ENCODE measurements around the gene CFAP161.
A peak's percentile ranks its signal among the peaks of the same experiment; 100 is the strongest.

Gene CFAP161

GRCh38 chr15:81188354-81188753, 54.3 kb downstream of the CFAP161 start:
- WGBS (ENCODE audit: extremely low coverage, insufficient coverage, insufficient read length) = no CpG with 5 or more reads among the region's 8 CpGs
- Histone ChIP-seq H3K79me2 (ENCODE audit: control insufficient read depth, insufficient read depth, low read length, poor library complexity) (no peaks in the 10 kb centered on the region), H3K14ac (ENCODE audit: low read length) (no peak overlapping the region)

GRCh38 chr15:81189583-81190283, 55.7 kb downstream of the CFAP161 start:
- no peaks in the 10 kb centered on the region for H3K9me3 ChIP-seq (ENCODE audit: insufficient read depth, low read depth, low read length)
- no peaks in the 10 kb centered on the region for H3K36me3 ChIP-seq (ENCODE audit: control insufficient read depth in 1 of 2, insufficient read depth in 2 of 2, low read length in 2 of 2)
- no peak overlapping the region for H3K14ac ChIP-seq (ENCODE audit: low read length)
- DNase-seq = peak; percentile 60 to 77
- no peak overlapping the region for H3K9ac ChIP-seq (ENCODE audit: low read length)
- no CpG with 5 or more reads among the region's 11 CpGs for WGBS (ENCODE audit: extremely low coverage, insufficient coverage, insufficient read length)
- no peak overlapping the region for H2BK120ac ChIP-seq (ENCODE audit: insufficient read depth, low read length, poor library complexity)
- H4K12ac ChIP-seq (ENCODE audit: low read depth, low read length) = no peak overlapping the region
- H3K18ac ChIP-seq (ENCODE audit: low read length) = no peak overlapping the region
- no peak overlapping the region for H4K8ac ChIP-seq (ENCODE audit: low read depth, low read length)
- no peaks in the 10 kb centered on the region for H3K79me1 ChIP-seq (ENCODE audit: low read length)
- H2AK5ac ChIP-seq (ENCODE audit: low read length) = no peak overlapping the region
- H3K27ac ChIP-seq (ENCODE audit: low read depth, low read length) = no peak overlapping the region
- no peak overlapping the region for H4K91ac ChIP-seq (ENCODE audit: low read depth, low read length)
- H2AFZ ChIP-seq (ENCODE audit: insufficient read depth, low read length, poor library complexity) = no peak overlapping the region
- no peaks in the 10 kb centered on the region for H3K79me2 ChIP-seq (ENCODE audit: control insufficient read depth, insufficient read depth, low read length, poor library complexity)
- no peak overlapping the region for H3K23ac ChIP-seq (ENCODE audit: low read length)
- no peaks in the 10 kb centered on the region for H3K27me3 ChIP-seq (ENCODE audit: insufficient read depth, low read length)
- H3K4me3 ChIP-seq (ENCODE audit: low read depth, low read length) = no peak overlapping the region
- no peak overlapping the region for H3K4ac ChIP-seq (ENCODE audit: low read depth, low read length)
- H3K4me1 ChIP-seq (ENCODE audit: control insufficient read depth in 1 of 2, insufficient read depth in 2 of 2, low read length in 2 of 2) = no peaks in the 10 kb centered on the region
- H3K4me2 ChIP-seq (ENCODE audit: low read length) = no peak overlapping the region
- no peak overlapping the region for H2BK12ac ChIP-seq (ENCODE audit: low read length)
- H2BK5ac ChIP-seq (ENCODE audit: low read depth, low read length, poor library complexity) = no peak overlapping the region

More at GRCh38 chr15:81188354-81188753, 54.3 kb downstream of the CFAP161 start:
- Histone ChIP-seq H4K12ac (ENCODE audit: low read depth, low read length) (no peak overlapping the region), H4K8ac (ENCODE audit: low read depth, low read length) (no peak overlapping the region), H3K23ac (ENCODE audit: low read length) (no peak overlapping the region), H3K4me1 (ENCODE audit: control insufficient read depth in 1 of 2, insufficient read depth in 2 of 2, low read length in 2 of 2) (no peaks in the 10 kb centered on the region), H3K27ac (ENCODE audit: low read depth, low read length) (no peak overlapping the region), H3K36me3 (ENCODE audit: control insufficient read depth in 1 of 2, insufficient read depth in 2 of 2, low read length in 2 of 2) (no peaks in the 10 kb centered on the region), H2BK5ac (ENCODE audit: low read depth, low read length, poor library complexity) (no peak overlapping the region), H2AFZ (ENCODE audit: insufficient read depth, low read length, poor library complexity) (no peak overlapping the region), H2BK12ac (ENCODE audit: low read length) (no peak overlapping the region), H4K91ac (ENCODE audit: low read depth, low read length) (no peak overlapping the region), H3K4ac (ENCODE audit: low read depth, low read length) (no peak overlapping the region), H3K18ac (ENCODE audit: low read length) (no peak overlapping the region), H3K79me1 (ENCODE audit: low read length) (no peaks in the 10 kb centered on the region), H3K9ac (ENCODE audit: low read length) (no peak overlapping the region), H2BK120ac (ENCODE audit: insufficient read depth, low read length, poor library complexity) (no peak overlapping the region), H3K4me3 (ENCODE audit: low read depth, low read length) (no peak overlapping the region), H2AK5ac (ENCODE audit: low read length) (no peak overlapping the region), H3K27me3 (ENCODE audit: insufficient read depth, low read length) (no peaks in the 10 kb centered on the region), H3K4me2 (ENCODE audit: low read length) (no peak overlapping the region), H3K9me3 (ENCODE audit: insufficient read depth, low read depth, low read length) (peaks cover 2% of the 10 kb centered on the region)
- DNase-seq = no peak

GRCh38 chr15:81190922-81191507, 56.9 kb downstream of the CFAP161 start:
- no peaks in the 10 kb centered on the region for H3K79me1 ChIP-seq (ENCODE audit: low read length)
- no peaks in the 10 kb centered on the region for H3K4me1 ChIP-seq (ENCODE audit: control insufficient read depth in 1 of 2, insufficient read depth in 2 of 2, low read length in 2 of 2)
- H2BK12ac ChIP-seq (ENCODE audit: low read length) = no peak overlapping the region

GRCh38 chr15:81191701-81192100, 57.6 kb downstream of the CFAP161 start:
- H3K79me2 ChIP-seq (ENCODE audit: control insufficient read depth, insufficient read depth, low read length, poor library complexity) = no peaks in the 10 kb centered on the region
- H4K12ac ChIP-seq (ENCODE audit: low read depth, low read length) = no peak overlapping the region
- H3K36me3 ChIP-seq (ENCODE audit: control insufficient read depth in 1 of 2, insufficient read depth in 2 of 2, low read length in 2 of 2) = no peaks in the 10 kb centered on the region
- no peak overlapping the region for H2AK5ac ChIP-seq (ENCODE audit: low read length)
- H3K4me2 ChIP-seq (ENCODE audit: low read length) = no peak overlapping the region
- H4K91ac ChIP-seq (ENCODE audit: low read depth, low read length) = no peak overlapping the region
- DNase-seq = no peak
- no peaks in the 10 kb centered on the region for H3K79me1 ChIP-seq (ENCODE audit: low read length)
- no peak overlapping the region for H3K23ac ChIP-seq (ENCODE audit: low read length)
- H2BK12ac ChIP-seq (ENCODE audit: low read length) = no peak overlapping the region
- no peaks in the 10 kb centered on the region for H3K9me3 ChIP-seq (ENCODE audit: insufficient read depth, low read depth, low read length)
- no CpG with 5 or more reads among the region's 3 CpGs for WGBS (ENCODE audit: extremely low coverage, insufficient coverage, insufficient read length)
- H3K9ac ChIP-seq (ENCODE audit: low read length) = no peak overlapping the region
- H3K18ac ChIP-seq (ENCODE audit: low read length) = no peak overlapping the region
- no peak overlapping the region for H2AFZ ChIP-seq (ENCODE audit: insufficient read depth, low read length, poor library complexity)
- no peak overlapping the region for H3K4me3 ChIP-seq (ENCODE audit: low read depth, low read length)
- H3K27me3 ChIP-seq (ENCODE audit: insufficient read depth, low read length) = no peaks in the 10 kb centered on the region
- H4K8ac ChIP-seq (ENCODE audit: low read depth, low read length) = no peak overlapping the region
- no peak overlapping the region for H3K14ac ChIP-seq (ENCODE audit: low read length)
- no peak overlapping the region for H2BK120ac ChIP-seq (ENCODE audit: insufficient read depth, low read length, poor library complexity)
- H3K4me1 ChIP-seq (ENCODE audit: control insufficient read depth in 1 of 2, insufficient read depth in 2 of 2, low read length in 2 of 2) = no peaks in the 10 kb centered on the region
- H3K4ac ChIP-seq (ENCODE audit: low read depth, low read length) = no peak overlapping the region
- no peak overlapping the region for H2BK5ac ChIP-seq (ENCODE audit: low read depth, low read length, poor library complexity)
- no peak overlapping the region for H3K27ac ChIP-seq (ENCODE audit: low read depth, low read length)

More at GRCh38 chr15:81190922-81191507, 56.9 kb downstream of the CFAP161 start:
- Histone ChIP-seq H3K36me3 (ENCODE audit: control insufficient read depth in 1 of 2, insufficient read depth in 2 of 2, low read length in 2 of 2) (no peaks in the 10 kb centered on the region), H3K4me3 (ENCODE audit: low read depth, low read length) (no peak overlapping the region), H3K9me3 (ENCODE audit: insufficient read depth, low read depth, low read length) (no peaks in the 10 kb centered on the region), H2BK120ac (ENCODE audit: insufficient read depth, low read length, poor library complexity) (no peak overlapping the region), H2BK5ac (ENCODE audit: low read depth, low read length, poor library complexity) (no peak overlapping the region), H3K14ac (ENCODE audit: low read length) (no peak overlapping the region), H3K4ac (ENCODE audit: low read depth, low read length) (no peak overlapping the region), H3K27me3 (ENCODE audit: insufficient read depth, low read length) (no peaks in the 10 kb centered on the region), H2AK5ac (ENCODE audit: low read length) (no peak overlapping the region), H3K4me2 (ENCODE audit: low read length) (no peak overlapping the region), H3K27ac (ENCODE audit: low read depth, low read length) (no peak overlapping the region), H3K9ac (ENCODE audit: low read length) (no peak overlapping the region), H3K23ac (ENCODE audit: low read length) (no peak overlapping the region), H3K79me2 (ENCODE audit: control insufficient read depth, insufficient read depth, low read length, poor library complexity) (no peaks in the 10 kb centered on the region), H2AFZ (ENCODE audit: insufficient read depth, low read length, poor library complexity) (no peak overlapping the region), H4K12ac (ENCODE audit: low read depth, low read length) (no peak overlapping the region), H3K18ac (ENCODE audit: low read length) (no peak overlapping the region), H4K8ac (ENCODE audit: low read depth, low read length) (no peak overlapping the region), H4K91ac (ENCODE audit: low read depth, low read length) (no peak overlapping the region)
- no CpG with 5 or more reads among the region's 3 CpGs for WGBS (ENCODE audit: extremely low coverage, insufficient coverage, insufficient read length)
- no peak for DNase-seq

Measured in trophoblast cell (in vitro differentiated cells and primary cell).